ENCODE data around the gene AKAP6.

DNA sequence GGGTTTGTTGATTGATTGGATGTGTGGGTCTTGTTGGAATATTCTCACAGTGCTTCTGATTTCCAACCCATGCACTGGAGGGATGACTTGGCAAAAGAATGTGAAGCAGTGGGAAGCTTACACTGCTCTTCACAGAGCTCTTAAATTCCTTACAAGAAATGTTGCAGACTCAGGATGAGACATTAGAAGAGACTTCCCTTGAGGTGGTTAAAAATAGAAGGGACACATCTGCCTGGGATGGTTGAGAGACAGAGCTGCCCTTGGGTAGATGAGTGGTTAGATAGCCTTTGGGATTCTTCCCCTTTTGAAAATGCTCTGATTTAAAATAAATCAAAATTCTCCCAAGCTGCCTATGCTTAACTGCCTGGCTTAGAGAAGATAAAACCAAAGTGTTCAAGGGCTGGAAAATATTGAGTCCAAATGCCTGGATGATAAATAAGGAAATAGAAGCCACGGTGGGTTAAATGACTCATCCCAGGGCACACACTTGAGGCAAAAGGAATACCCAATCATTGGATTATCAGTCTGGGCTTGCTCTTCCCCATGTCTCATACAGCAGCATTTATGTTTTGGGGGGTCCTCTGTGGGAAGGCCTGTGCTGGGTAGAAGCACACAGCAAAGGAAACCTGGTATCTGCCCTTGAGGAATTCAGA is 264.3 kb downstream of the AKAP6 start:
- no peak for TF ChIP-seq EP300 (IDR thresholded peaks at IDR 0.05)
- no peak for TF ChIP-seq CTCF (IDR thresholded peaks at IDR 0.05)
- no peak for TF ChIP-seq POLR2A (IDR thresholded peaks at IDR 0.05)
- no peak for TF ChIP-seq POLR2AphosphoS5 (IDR thresholded peaks at IDR 0.05)
